RPMI8226 (cell line): ENCODE data around the gene TOX2.

ENCODE experiments used
- DNase-seq: peaks from one replicate; pipeline ENCODE4 v3.0.0-alpha.2; 2015

Gene TOX2

GRCh38 chr20:43916073-43916880, 1.6 kb downstream of the TOX2 start:
- no peak for DNase-seq

DNA sequence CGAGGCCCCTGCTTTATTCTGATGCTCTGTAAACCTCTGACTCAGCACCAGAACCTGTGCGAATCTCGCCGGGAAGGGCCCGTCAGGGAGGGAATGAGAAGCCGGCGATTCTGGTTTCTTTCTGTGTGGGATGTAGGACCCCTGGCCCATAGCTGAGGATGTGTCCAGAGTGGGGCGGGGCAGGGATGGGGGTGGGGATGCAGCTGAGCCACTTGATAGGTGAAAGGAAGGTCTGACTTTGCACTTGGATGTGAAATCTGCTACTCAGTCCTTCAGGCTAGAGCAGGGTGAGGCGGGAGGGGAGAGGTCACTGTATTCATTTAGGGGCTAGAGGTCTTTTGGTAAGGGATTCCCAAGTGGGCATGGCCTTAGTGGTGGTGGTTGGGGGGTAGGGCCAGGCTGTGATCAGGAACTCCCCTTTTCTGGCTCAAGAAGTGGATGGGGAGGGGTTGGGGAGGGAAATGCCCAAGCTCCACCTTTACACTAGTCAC, 2.3 kb downstream of the TOX2 start:
- peak; percentile 25 for DNase-seq

- DNase-seq = no peak
Measured at GRCh38 chr20:43917380-43917779, 2.7 kb downstream of the TOX2 start.

- no peak for DNase-seq
Measured at GRCh38 chr20:43919686-43920403, 5.2 kb downstream of the TOX2 start.

DNA sequence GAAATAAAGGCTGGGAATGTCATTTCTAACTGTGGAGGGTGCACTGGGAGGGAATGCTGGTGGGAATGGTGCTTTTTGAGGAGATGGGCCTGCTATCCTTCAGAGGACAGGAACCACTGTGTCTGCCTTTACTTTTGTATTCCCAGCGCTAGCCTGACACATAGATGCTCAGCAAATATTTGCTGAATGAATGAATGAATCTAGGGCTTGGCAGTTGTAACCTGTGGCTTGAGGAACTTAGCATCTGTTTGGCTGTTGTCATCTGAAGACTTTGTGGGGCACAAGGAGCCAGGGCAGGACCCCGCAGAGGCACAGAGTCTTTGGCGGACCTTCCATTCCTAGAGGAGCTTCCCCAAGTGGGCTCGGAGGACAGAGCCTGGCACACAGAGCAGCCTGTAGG, 6.1 kb downstream of the TOX2 start:
- no peak for DNase-seq

GRCh38 chr20:43921227-43921780, 6.7 kb downstream of the TOX2 start:
- DNase-seq = peak; percentile 46

DNA sequence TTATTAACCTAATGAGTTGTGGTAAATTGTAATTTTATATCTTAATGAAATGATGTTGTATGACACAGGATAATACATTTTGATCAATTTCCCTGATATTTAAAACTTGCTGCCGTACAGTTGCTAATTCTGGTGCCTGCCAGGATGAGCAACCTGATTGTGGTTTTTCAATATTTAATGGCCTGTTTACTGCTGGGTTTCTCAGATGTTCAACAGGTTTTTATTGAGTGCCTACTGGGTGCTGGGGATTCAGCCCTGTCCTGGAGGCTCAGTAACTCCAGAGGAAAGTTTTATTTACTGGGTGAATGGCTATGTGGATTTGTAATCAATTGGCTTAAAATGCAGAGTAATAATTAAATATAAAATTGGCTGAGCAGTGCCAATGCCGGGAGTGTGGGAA, 8.0 kb downstream of the TOX2 start:
- no peak for DNase-seq

DNA sequence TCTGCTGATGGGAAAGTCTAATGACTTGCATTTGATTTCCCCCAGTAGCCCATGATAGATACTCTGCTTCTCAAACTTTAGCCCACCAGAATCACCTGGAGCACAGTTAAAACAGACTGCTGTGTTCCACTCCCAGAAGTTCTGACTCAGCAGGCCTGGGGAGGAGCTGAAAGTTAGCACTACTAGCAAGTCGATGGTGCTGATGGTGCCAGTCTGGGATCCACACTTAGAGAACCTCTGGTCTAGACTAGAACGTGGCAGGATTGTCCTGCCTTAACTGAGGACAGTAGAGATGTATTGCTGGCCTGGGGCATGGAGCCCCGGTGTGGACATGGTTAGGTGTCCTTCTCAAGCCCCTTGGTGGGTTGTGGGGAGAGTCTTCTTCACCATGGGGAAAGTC, 8.7 kb downstream of the TOX2 start:
- peak; percentile 17 for DNase-seq

DNA sequence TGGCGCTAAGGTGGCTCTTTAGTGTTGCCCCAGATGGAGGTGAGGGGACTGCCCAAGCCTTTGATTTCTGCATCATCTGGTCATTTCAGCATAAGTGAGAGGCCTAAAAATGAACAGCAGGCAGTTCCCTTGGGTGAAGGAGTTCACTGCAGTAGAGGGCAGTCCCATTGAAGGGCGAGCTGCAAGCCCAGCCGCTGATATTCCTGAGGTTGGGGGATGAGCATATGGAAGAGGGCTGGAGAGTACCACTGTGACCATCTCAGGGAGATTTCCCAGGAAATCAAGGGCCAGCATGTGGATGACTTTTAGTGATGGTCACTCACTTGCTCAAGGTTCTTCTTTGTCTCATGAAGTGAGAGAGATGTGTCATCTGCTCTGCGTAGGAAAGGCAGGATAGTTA, 9.3 kb downstream of the TOX2 start:
- DNase-seq = no peak

DNA sequence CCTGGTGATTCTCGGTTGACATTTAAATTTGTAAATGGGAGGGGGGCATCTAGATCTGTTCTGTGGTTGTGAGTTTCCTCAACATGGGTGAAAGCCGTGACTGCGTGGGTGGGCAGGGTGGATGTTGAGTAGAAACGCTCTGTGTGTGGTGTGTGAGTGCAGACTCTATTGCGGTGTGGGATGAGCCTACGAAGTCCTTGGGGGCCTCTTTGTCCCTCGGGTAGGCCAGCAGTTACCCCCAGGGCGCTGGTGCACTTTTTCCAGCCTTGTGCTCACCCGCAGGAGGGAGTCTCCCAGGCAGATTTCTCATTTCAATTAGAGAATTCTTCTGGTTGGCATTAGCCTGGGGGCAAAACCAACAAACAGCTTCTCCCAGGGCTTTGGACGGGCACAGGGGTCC, 10.6 kb downstream of the TOX2 start:
- DNase-seq = no peak

GRCh38 chr20:43925801-43926200, 11.1 kb downstream of the TOX2 start:
- peak; percentile 68 for DNase-seq

GRCh38 chr20:43926287-43927050, 11.8 kb downstream of the TOX2 start:
- no peak for DNase-seq

DNA sequence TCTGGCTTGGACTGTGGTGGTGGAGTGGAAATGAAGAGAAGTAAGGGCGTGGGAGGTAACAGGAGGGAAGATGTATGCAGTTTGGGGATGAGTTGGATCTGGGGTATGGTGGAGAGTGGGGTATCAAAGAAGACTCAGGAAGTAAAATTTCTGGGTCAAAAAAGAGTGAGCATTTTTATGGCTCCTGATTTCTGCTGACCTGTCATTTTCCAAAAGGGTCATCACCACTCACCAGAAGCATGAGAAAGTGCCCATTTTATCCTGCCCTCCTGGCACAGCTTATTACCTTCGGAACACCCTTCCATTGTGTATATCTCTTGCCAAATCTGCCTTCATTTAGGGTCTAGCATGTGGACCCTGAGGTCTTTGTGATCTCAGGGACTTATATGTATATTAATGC, 17.3 kb downstream of the TOX2 start:
- DNase-seq = no peak

GRCh38 chr20:43934833-43935232, 20.2 kb downstream of the TOX2 start:
- no peak for DNase-seq

DNA sequence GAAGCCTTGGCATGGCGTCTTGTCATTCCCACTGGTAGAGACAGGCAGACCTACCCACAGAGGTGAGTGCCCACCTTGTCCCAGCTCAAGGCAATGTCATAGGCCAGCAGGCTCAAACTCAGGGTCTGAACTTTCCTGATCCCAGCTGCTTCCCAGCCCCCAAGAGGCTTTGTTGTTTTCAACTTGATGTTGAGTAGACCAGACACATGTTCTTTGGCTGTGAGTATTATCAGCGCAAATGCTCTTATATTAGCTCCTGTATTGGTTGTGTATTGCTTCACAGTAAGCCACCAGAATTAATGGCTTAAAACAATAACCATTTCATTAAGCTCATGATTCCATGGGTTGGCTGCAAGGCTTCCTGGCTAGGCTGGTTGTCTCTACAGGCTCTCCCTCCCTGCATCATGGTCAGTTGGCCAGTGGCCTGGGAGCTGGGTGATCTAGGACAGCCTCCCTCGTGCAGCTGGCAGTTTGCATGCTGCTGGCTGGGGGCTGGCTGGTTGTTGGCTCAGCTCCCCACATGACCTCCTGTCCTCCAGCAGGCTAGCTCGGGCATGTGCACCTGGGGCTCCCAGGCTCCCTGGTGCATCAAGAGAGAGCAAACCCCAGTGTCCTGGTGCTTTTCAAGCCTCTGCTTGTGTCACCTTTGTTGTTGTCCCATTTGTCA, 21.6 kb downstream of the TOX2 start:
- DNase-seq = peak; percentile 79

GRCh38 chr20:43936805-43937204, 22.2 kb downstream of the TOX2 start:
- DNase-seq = no peak

GRCh38 chr20:43937591-43937990, 22.9 kb downstream of the TOX2 start:
- no peak for DNase-seq

DNA sequence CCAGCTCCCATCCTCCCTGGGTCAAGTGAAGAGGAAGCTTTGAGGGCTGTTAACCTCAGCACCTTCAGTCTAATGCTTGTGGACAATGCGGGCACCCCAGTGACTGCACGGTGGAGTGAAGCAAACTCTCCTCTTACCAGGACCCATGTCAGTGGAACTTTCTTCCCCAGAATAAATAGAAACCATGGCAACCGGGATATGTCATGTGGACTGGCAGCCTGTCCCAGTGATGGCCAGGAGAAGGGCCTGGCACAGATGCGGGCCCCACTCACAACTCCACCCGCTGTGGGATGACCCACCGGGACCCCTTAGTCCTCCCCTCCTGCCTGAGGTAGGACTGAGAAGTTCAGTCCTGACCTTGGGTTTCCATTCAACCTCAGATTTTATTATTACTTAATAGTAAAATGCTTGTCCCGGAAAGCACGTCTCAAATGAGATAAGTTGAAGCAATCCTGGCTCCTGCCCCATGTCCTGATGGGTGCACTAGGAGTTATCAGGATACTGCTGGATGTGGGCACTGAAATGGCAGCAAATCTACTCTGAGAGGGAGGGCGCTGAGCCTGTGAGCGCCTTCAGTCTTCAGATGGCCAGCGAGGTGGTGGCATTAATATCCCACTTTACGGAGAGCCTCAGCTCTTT, 23.5 kb downstream of the TOX2 start:
- no peak for DNase-seq

DNA sequence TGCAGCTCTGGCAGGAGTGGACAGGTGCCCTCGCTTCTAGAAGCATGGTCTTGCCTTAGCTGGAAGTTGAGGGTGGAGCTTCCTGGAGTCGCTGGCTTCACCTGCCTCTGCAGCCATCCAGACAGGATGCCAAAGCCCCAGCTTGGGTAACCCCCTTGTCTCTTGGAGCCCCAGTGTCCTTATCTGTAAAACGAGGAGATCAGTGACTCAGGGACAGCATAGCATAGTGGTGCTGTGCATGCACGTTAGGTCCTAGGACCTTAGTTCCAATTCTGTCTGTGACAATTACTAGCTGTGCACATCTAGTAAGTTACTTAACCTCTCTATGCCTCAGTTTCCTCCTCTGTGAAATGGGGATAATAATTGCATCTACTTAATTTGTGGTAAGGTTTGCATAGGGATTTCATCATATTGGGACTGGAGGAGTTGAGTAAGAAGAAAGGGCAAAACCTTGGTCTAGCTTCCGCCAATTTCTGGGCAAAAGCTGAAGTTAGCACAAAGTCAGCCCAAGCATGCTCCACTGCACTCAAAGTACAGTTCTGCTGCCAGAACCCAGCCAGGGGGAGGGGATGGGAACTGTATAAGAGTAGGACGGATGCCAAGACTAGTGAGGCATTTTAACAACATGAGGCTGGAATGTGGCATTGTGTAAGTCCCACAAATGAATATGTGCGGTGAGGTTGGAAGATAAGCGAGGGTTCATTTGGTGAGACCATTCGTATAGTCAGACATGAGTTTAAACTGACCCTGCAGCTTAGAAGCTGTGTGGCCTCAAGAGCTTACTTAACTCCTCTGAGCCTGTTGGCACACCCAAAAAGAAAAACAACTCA, 24.5 kb downstream of the TOX2 start:
- DNase-seq = peak; percentile 48

DNA sequence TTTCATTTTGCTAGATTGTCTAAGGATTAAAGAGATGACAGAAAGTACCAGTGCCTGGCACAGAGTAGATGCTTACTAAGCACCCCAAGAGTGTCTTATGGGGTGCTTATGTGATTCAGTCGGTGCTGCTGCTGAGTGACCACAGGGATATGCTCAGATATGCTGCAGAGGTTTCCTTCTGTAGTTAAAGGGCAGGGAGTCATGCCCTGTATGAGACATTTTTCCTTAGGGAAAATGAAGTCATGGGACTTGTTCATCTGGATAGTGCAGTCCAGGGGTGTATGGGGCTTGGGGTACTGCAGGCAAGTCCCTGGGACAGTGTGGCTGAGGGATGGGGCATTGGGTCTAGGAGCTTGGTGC, 25.1 kb downstream of the TOX2 start:
- DNase-seq = no peak

DNA sequence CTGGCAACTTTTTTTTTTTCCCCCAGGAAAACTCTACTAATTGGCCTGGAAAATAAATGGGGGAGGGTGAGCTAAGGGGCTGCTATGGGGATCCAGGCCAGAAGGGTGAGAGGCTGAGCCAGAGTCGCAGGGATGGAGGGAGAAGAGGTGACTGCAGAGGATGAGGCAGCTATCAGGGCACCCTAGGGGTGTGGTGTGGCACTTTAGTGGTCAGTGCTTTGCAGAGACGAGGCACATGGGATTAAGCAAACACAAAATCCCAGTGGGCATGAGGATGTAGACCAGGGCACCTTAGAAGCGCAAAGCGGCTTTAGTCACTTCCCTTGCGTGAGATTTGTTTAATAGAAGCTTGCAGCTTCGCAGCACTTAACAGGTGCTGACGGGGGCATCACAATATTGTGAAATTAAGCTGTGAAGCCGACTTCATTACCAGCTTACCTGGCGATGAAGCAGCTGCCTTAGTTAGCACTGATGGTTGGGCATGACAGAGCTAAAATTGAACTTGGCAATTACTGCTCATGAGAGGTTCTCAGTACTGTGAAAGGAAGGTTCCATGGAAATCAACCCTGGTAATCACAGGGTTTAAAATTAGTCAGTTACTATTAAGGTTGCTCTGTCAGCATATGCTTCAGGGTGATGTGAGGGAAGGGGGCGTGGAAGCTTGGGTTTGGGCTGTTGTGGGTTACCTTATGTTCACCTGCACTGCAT, 26.0 kb downstream of the TOX2 start:
- DNase-seq = peak; percentile 63
